H1 (cell line): ENCODE data around the gene RHBDD1. TPM values are rescaled to one million over a fixed set of nuclear protein-coding genes. Genes with fewer than 3 reads are reported as not detected.

ENCODE experiments used
- CTCF ChIA-PET: fragments of 300-600 bp; sonication (Branson Sonifier 250); formaldehyde crosslinking; loops from one replicate; lab custom pipeline; 2021; ENCODE audit not compliant: partially characterized antibody; lab: Charles Lee
- POLR2A ChIA-PET: fragments of 300-600 bp; sonication (Branson Sonifier 250); formaldehyde crosslinking; loops from one replicate; lab custom pipeline; 2021; ENCODE audit warnings: inconsistent platforms; ENCODE audit not compliant: partially characterized antibody; lab: Charles Lee
- DNase-seq, 2 experiments: peaks; one replicate each; pipeline versions ENCODE4 v3.0.0 to v3.0.0-alpha.2; 2010 to 2022; ENCODE audit warnings: low spot score in 2 of 2, low read depth in 1 of 2, mixed read lengths in 1 of 2
- FAIRE-seq: peaks from 2 replicates; lab custom pipeline; 2011; peaks lifted over from hg19 to GRCh38; lab: Jason Lieb, UNC
- H2AFZ ChIP-seq: 2 replicates; pipeline ENCODE4 v1.8.1; 2012; ENCODE audit warnings: low read length, inconsistent platforms
- H2AK5ac ChIP-seq: 2 replicates; pipeline ENCODE4 v1.6.1; 2013; ENCODE audit warnings: low read depth, low read length
- H2BK120ac ChIP-seq: replicated peaks from 2 replicates; pipeline ENCODE3; 2013; ENCODE audit warnings: low read depth, low read length, inconsistent platforms
- H2BK12ac ChIP-seq: 2 replicates; pipeline ENCODE4 v1.6.1; 2013; ENCODE audit warnings: low read depth, low read length
- H2BK15ac ChIP-seq: 2 replicates; pipeline ENCODE4 v1.6.1; 2013; ENCODE audit warnings: low read length
- H2BK20ac ChIP-seq: 2 replicates; pipeline ENCODE4 v1.6.1; 2013; ENCODE audit warnings: low read length
- H2BK5ac ChIP-seq: 2 replicates; pipeline ENCODE4 v1.6.1; 2013; ENCODE audit warnings: low read depth, low read length
- H3K14ac ChIP-seq: 2 replicates; pipeline ENCODE4 v1.6.1; 2013; ENCODE audit warnings: inconsistent platforms; ENCODE audit not compliant: insufficient read length
- H3K18ac ChIP-seq: 2 replicates; pipeline ENCODE4 v1.6.1; 2013; ENCODE audit warnings: low read length; ENCODE audit errors: extremely low read depth
- H3K23ac ChIP-seq: 2 replicates; pipeline ENCODE4 v1.6.1; 2013; ENCODE audit warnings: inconsistent platforms; ENCODE audit not compliant: insufficient read length
- H3K23me2 ChIP-seq: 2 replicates; pipeline ENCODE4 v1.6.1; 2013; ENCODE audit warnings: low read depth, low read length
- H3K27ac ChIP-seq: 2 replicates; pipeline ENCODE4 v1.6.1; 2011; ENCODE audit warnings: low read depth, low read length, inconsistent platforms
- H3K27me3 ChIP-seq, 4 experiments: replicated peaks in 1 of 4; 1 replicate in 1 of 4; 2 replicates in 3 of 4; pipeline versions ENCODE4 v1.6.1 to v1.8.1; 2011 to 2013; ENCODE audit warnings: low read length in 3 of 4, mild to moderate bottlenecking in 3 of 4, inconsistent platforms in 2 of 4, mixed read lengths in 2 of 4, moderate library complexity in 1 of 4; ENCODE audit not compliant: control insufficient read depth in 3 of 4, insufficient read depth in 3 of 4; ENCODE audit errors: extremely low read depth in 1 of 4
- H3K36me3 ChIP-seq, 4 experiments: 2 replicates each; pipeline versions ENCODE4 v1.6.1 to v1.8.1; 2011 to 2013; ENCODE audit warnings: mild to moderate bottlenecking in 4 of 4, low read length in 3 of 4, moderate library complexity in 2 of 4, control low read depth in 1 of 4, inconsistent platforms in 1 of 4; ENCODE audit not compliant: insufficient read depth in 4 of 4, control insufficient read depth in 2 of 4
- H3K4ac ChIP-seq: replicated peaks from 2 replicates; pipeline ENCODE3; 2013; ENCODE audit warnings: low read length, low read depth, mixed read lengths, inconsistent platforms; ENCODE audit not compliant: insufficient read length
- H3K4me1 ChIP-seq, 4 experiments: replicated peaks in 1 of 4; 1 replicate in 1 of 4; 2 replicates in 3 of 4; pipeline versions ENCODE4 v1.6.1 to v1.8.1; 2011 to 2013; ENCODE audit warnings: low read length in 3 of 4, inconsistent platforms in 2 of 4, mixed read lengths in 1 of 4; ENCODE audit not compliant: insufficient read depth in 4 of 4, control insufficient read depth in 3 of 4
- H3K4me2 ChIP-seq, 2 experiments: 2 replicates each; pipeline versions ENCODE4 v1.6.1 to v1.8.1; 2011 to 2013; ENCODE audit warnings: low read depth in 2 of 2, low read length in 2 of 2, control low read depth in 1 of 2, inconsistent platforms in 1 of 2, mild to moderate bottlenecking in 1 of 2; ENCODE audit not compliant: insufficient read depth in 1 of 2
- H3K4me3 ChIP-seq, 4 experiments: fragments of 200-600, 300-600 bp in 1 of 4; sonication (generic), shearing (Covaris generic), sonication (Bioruptor Twin) in 1 of 4; 2 replicates each; pipeline versions ENCODE4 v1.5.1 to v1.8.1; 2011 to 2016; ENCODE audit warnings: low read length in 4 of 4, low read depth in 3 of 4, control low read depth in 2 of 4, inconsistent platforms in 2 of 4, mild to moderate bottlenecking in 2 of 4, mixed read lengths in 1 of 4, moderate library complexity in 1 of 4; ENCODE audit not compliant: insufficient read depth in 2 of 4; ENCODE audit errors: extremely low read depth in 1 of 4
- H3K56ac ChIP-seq: replicated peaks from 2 replicates; pipeline ENCODE3; 2013; ENCODE audit warnings: low read depth, mild to moderate bottlenecking, mixed read lengths, low read length, inconsistent platforms; ENCODE audit not compliant: insufficient read length
- H3K79me1 ChIP-seq: 2 replicates; pipeline ENCODE4 v1.6.1; 2013; ENCODE audit warnings: low read depth, low read length, control low read depth
- H3K79me2 ChIP-seq, 2 experiments: 2 replicates each; pipeline versions ENCODE4 v1.6.1 to v1.8.1; 2012 to 2013; ENCODE audit warnings: low read length in 2 of 2, mild to moderate bottlenecking in 2 of 2, inconsistent platforms in 1 of 2; ENCODE audit not compliant: insufficient read depth in 2 of 2, control insufficient read depth in 1 of 2
- H3K9ac ChIP-seq, 4 experiments: replicated peaks in 1 of 4; 1 replicate in 1 of 4; 2 replicates in 3 of 4; pipeline versions ENCODE4 v1.6.1 to v1.8.1; 2011 to 2013; ENCODE audit warnings: low read depth in 3 of 4, low read length in 3 of 4, control low read depth in 2 of 4, mild to moderate bottlenecking in 2 of 4, moderate library complexity in 2 of 4, inconsistent platforms in 1 of 4; ENCODE audit errors: extremely low read depth in 1 of 4
- H3K9me3 ChIP-seq, 2 experiments: 2 replicates each; pipeline versions ENCODE4 v1.6.1 to v1.8.1; 2012 to 2013; ENCODE audit warnings: mild to moderate bottlenecking in 2 of 2, moderate library complexity in 2 of 2, control low read depth in 1 of 2, inconsistent platforms in 1 of 2, low read depth in 1 of 2, low read length in 1 of 2, mixed read lengths in 1 of 2; ENCODE audit not compliant: insufficient read depth in 2 of 2
- H4K20me1 ChIP-seq, 2 experiments: replicated peaks in 1 of 2; 2 replicates each; pipeline versions ENCODE3 to v1.8.1; 2011 to 2013; ENCODE audit warnings: inconsistent platforms in 2 of 2, low read length in 2 of 2, mild to moderate bottlenecking in 1 of 2; ENCODE audit not compliant: insufficient read depth in 2 of 2, control insufficient read depth in 1 of 2
- H4K5ac ChIP-seq: 2 replicates; pipeline ENCODE4 v1.6.1; 2013; ENCODE audit warnings: low read length, low read depth, mixed read lengths, inconsistent platforms; ENCODE audit not compliant: insufficient read length
- H4K8ac ChIP-seq: 2 replicates; pipeline ENCODE4 v1.8.0; 2013; ENCODE audit warnings: mild to moderate bottlenecking, moderate library complexity, low read length, inconsistent platforms; ENCODE audit not compliant: insufficient read depth; ENCODE audit errors: extremely low read depth
- H4K91ac ChIP-seq: replicated peaks from 2 replicates; pipeline ENCODE3; 2013; ENCODE audit warnings: low read length, mixed read lengths, inconsistent platforms; ENCODE audit not compliant: insufficient read length
- JUND ChIP-seq: IDR thresholded peaks from 2 replicates; pipeline ENCODE4 v1.6.1; 2011; ENCODE audit warnings: mild to moderate bottlenecking, improper control_type of control experiment, low read length
- SP4 ChIP-seq: IDR thresholded peaks from 2 replicates; pipeline ENCODE4 v1.6.1; 2012; ENCODE audit warnings: low read length, inconsistent platforms
- TAF7 ChIP-seq: optimal IDR thresholded peaks from 2 replicates; pipeline ENCODE3; 2011; ENCODE audit warnings: low read depth, mild to moderate bottlenecking, inconsistent platforms, low read length, moderate library complexity, borderline replicate concordance
- WGBS, 2 experiments: shearing (Covaris generic) in 1 of 2; methylation state at CpG; one replicate each; pipeline versions ENCODE4 v1.1.6 to v1.1.7; 2013 to 2015; ENCODE audit warnings: low lambda C conversion rate in 2 of 2, mixed read lengths in 2 of 2, inconsistent platforms in 1 of 2, low coverage in 1 of 2, missing lambda C conversion rate in 1 of 2; ENCODE audit not compliant: insufficient replicate concordance in 2 of 2, insufficient coverage in 1 of 2, insufficient read length in 1 of 2; ENCODE audit errors: extremely low coverage in 1 of 2, missing lambda C conversion rate in 1 of 2; 5-methylcytosine and 5-hydroxymethylcytosine counted together
- polyA plus RNA-seq, 7 experiments: library from polyadenylated mRNA; depleted of rRNA in 3 of 7; stranded (reverse) in 5 of 7; unstranded in 2 of 7; fragments of >200 nt in 5 of 7; fragments of 200-250 nt in 2 of 7; gene quantifications; 1 replicate in 5 of 7; 2 replicates in 1 of 7; 4 replicates in 1 of 7; pipeline versions ENCODE4 v1.2.1 to v1.2.3, GENCODE V29; 2011 to 2013; ENCODE audit warnings: missing spikeins in 2 of 7, mixed read lengths in 2 of 7
- total RNA-seq: library from RNA; stranded (reverse); fragmentation: NEBNext Ultra II Directional; extraction: Animal tissue kit (Norgen Biotek cat#: 25700); gene quantifications from 2 replicates; pipeline ENCODE4 v1.2.1, GENCODE V29; 2021

The RHBDD1 gene
- total and polyA plus RNA-seq, 2 of the 8 experiments (the other 6 are each of a cell fraction or from before 2014, with no cell fraction given), result 10.5 to 23.1 TPM

- no peak overlapping the region for H3K14ac ChIP-seq
- no peak overlapping the region for H2AK5ac ChIP-seq
- FAIRE-seq (no peak), DNase-seq (no peak)
- H3K4me2 ChIP-seq, result peak overlapping the region; percentile 67 to 73
- H3K18ac ChIP-seq, result peak overlapping the region; percentile 60; the same call in 1 of the 2 replicates
- H2AFZ ChIP-seq, result peak overlapping the region; percentile 28; the same call in 1 of the 2 replicates
- peaks cover 6% of the 10 kb centered on the region; the same call in 1 of the 2 replicates for H3K23me2 ChIP-seq
- no peak overlapping the region for H2BK15ac ChIP-seq
- H3K9ac ChIP-seq, result peak overlapping the region; percentile 45 to 84 (median 66); a peak in 6 of 7 replicates
- H4K20me1 ChIP-seq, result no peaks in the 10 kb centered on the region
- no peaks in the 10 kb centered on the region for H3K79me1 ChIP-seq
- CTCF ChIA-PET, result interaction anchor here (0.6 to 1.0 kb wide), 2 partner anchors 16 to 182 kb away, joined by 3 read pairs; no protein-coding TSS in a partner anchor
- 42% methylated on average over 6 of the region's 6 CpGs; no CpG with 5 or more reads in 1 of the 2 experiments for WGBS, 2 experiments
- no peak overlapping the region for H4K8ac ChIP-seq
- no peak overlapping the region for H2BK20ac ChIP-seq
- H3K27ac ChIP-seq, result peak overlapping the region; percentile 69; the same call in 1 of the 2 replicates
- peak overlapping the region; percentile 55 to 70 (median 66) for H3K4me3 ChIP-seq
- no peak overlapping the region for H2BK120ac ChIP-seq
- no peak overlapping the region; the same call in 1 of the 2 replicates for H2BK12ac ChIP-seq
- no peaks in the 10 kb centered on the region for H3K9me3 ChIP-seq
- H3K4me1 ChIP-seq, result peaks cover 0 to 5% (median 1%) of the 10 kb centered on the region in 4 experiments; a peak in 5 of 7 replicates
- H2BK5ac ChIP-seq, result peak overlapping the region; percentile 96; the same call in 1 of the 2 replicates
- no peak overlapping the region for H4K5ac ChIP-seq
- no peak overlapping the region for H3K23ac ChIP-seq
- TF ChIP-seq JUND, result no peak
- TF ChIP-seq SP4, result 0 out of 2 replicates have a peak, but pooled peaks have one; percentile 16
- TF ChIP-seq TAF7, result no peak
- TF ChIP-seq, all 59 proteins: peak for 1
- H3K79me2 ChIP-seq, result peaks cover 0 to 6% of the 10 kb centered on the region in 2 experiments; a peak in 1 of 4 replicates
- peaks cover 0 to 6% (median 0%) of the 10 kb centered on the region in 4 experiments; a peak in 3 of 7 replicates for H3K27me3 ChIP-seq
- H3K56ac ChIP-seq, result no peak overlapping the region
- peaks cover 0 to 8% (median 0%) of the 10 kb centered on the region in 4 experiments; a peak in 1 of 8 replicates for H3K36me3 ChIP-seq
- POLR2A ChIA-PET, result interaction anchor here (0.7 to 1.7 kb wide), 10 partner anchors 8 to 47 kb away, joined by 3 to 10 read pairs (median 5); no protein-coding TSS in a partner anchor
- no peak overlapping the region for H4K91ac ChIP-seq
- H3K4ac ChIP-seq, result no peak overlapping the region
Measured at GRCh38 chr2:226836548-226836885, 663 bp downstream of the RHBDD1 start.
